Mesenchymal stem cell (in vitro differentiated cells and primary cell): ENCODE measurements around the gene OR10G2.
A peak's percentile ranks its signal among the peaks of the same experiment; 100 is the strongest.
"Not testable (repeated sequence)": the region's sequence is repeated elsewhere in the genome, so short reads cannot be mapped to it uniquely, and the experiment has no call there.

Experiments
- DNase-seq: peaks from one replicate; pipeline ENCODE4 v3.0.0-alpha.2; 2013
- H2AFZ ChIP-seq: one replicate; pipeline ENCODE4 v1.6.1; 2013; ENCODE audit warnings: low read depth, mild to moderate bottlenecking, control low read depth, inconsistent platforms, low read length, moderate library complexity
- H2AK5ac ChIP-seq: 2 replicates; pipeline ENCODE4 v1.6.1; 2013; ENCODE audit warnings: low read length, moderate library complexity, mild to moderate bottlenecking, inconsistent platforms; ENCODE audit not compliant: severe bottlenecking
- H2BK120ac ChIP-seq: one replicate; pipeline ENCODE4 v1.6.1; 2013; ENCODE audit warnings: low read depth, mild to moderate bottlenecking, inconsistent platforms, low read length, moderate library complexity
- H2BK12ac ChIP-seq, 2 experiments: one replicate each; pipeline ENCODE4 v1.6.1; 2013; ENCODE audit warnings: inconsistent platforms in 2 of 2, low read length in 2 of 2, mild to moderate bottlenecking in 2 of 2, moderate library complexity in 2 of 2, control low read depth in 1 of 2
- H2BK15ac ChIP-seq: one replicate; pipeline ENCODE4 v1.6.1; 2013; ENCODE audit warnings: mild to moderate bottlenecking, low read depth, inconsistent platforms; ENCODE audit not compliant: poor library complexity, severe bottlenecking
- H2BK5ac ChIP-seq: 2 replicates; pipeline ENCODE4 v1.6.1; 2013; ENCODE audit warnings: low read depth, mild to moderate bottlenecking, low read length, control low read depth, inconsistent platforms; ENCODE audit not compliant: poor library complexity, severe bottlenecking
- H3K14ac ChIP-seq, 2 experiments: one replicate each; pipeline ENCODE4 v1.6.1; 2013; ENCODE audit warnings: inconsistent platforms in 2 of 2, low read length in 2 of 2, control low read depth in 1 of 2, mild to moderate bottlenecking in 1 of 2, moderate library complexity in 1 of 2
- H3K18ac ChIP-seq, 2 experiments: one replicate each; pipeline ENCODE4 v1.6.1; 2013; ENCODE audit warnings: inconsistent platforms in 2 of 2, low read length in 2 of 2, control low read depth in 1 of 2, low read depth in 1 of 2, mild to moderate bottlenecking in 1 of 2
- H3K23ac ChIP-seq, 2 experiments: one replicate each; pipeline ENCODE4 v1.6.1; 2013; ENCODE audit warnings: inconsistent platforms in 2 of 2, low read length in 2 of 2, mild to moderate bottlenecking in 2 of 2, moderate library complexity in 2 of 2, control low read depth in 1 of 2
- H3K27ac ChIP-seq: 2 replicates; pipeline ENCODE4 v1.5.1; 2013; ENCODE audit warnings: mild to moderate bottlenecking, moderate library complexity, low read length, control low read depth, inconsistent platforms; ENCODE audit not compliant: poor library complexity, severe bottlenecking
- H3K27me3 ChIP-seq, 2 experiments: 2 replicates each; pipeline versions ENCODE4 v1.6.1 to v1.7.0; 2013; ENCODE audit warnings: low read length in 2 of 2, mild to moderate bottlenecking in 2 of 2, moderate library complexity in 2 of 2, control low read depth in 1 of 2, inconsistent platforms in 1 of 2; ENCODE audit not compliant: control insufficient read depth in 1 of 2, insufficient read depth in 1 of 2
- H3K36me3 ChIP-seq, 2 experiments: 2 replicates each; pipeline versions ENCODE4 v1.6.1 to v1.7.0; 2013; ENCODE audit warnings: low read length in 2 of 2, control low read depth in 1 of 2, inconsistent platforms in 1 of 2, low read depth in 1 of 2, mild to moderate bottlenecking in 1 of 2; ENCODE audit not compliant: insufficient read depth in 2 of 2, control insufficient read depth in 1 of 2
- H3K4ac ChIP-seq, 2 experiments: one replicate each; pipeline ENCODE4 v1.6.1; 2013; ENCODE audit warnings: inconsistent platforms in 2 of 2, low read length in 2 of 2, mild to moderate bottlenecking in 2 of 2, moderate library complexity in 2 of 2, control low read depth in 1 of 2, low read depth in 1 of 2
- H3K4me1 ChIP-seq: 2 replicates; pipeline ENCODE4 v1.6.1; 2013; ENCODE audit warnings: low read depth, low read length, control low read depth; ENCODE audit not compliant: control insufficient read depth, insufficient read depth
- H3K4me2 ChIP-seq: 2 replicates; pipeline ENCODE4 v1.6.1; 2013; ENCODE audit warnings: low read length, mild to moderate bottlenecking, inconsistent platforms; ENCODE audit not compliant: poor library complexity, severe bottlenecking
- H3K4me3 ChIP-seq, 2 experiments: 2 replicates each; pipeline versions ENCODE4 v1.5.1 to v1.7.0; 2013; ENCODE audit warnings: low read length in 2 of 2, mild to moderate bottlenecking in 2 of 2, control low read depth in 1 of 2, low read depth in 1 of 2; ENCODE audit not compliant: insufficient read depth in 1 of 2
- H3K79me1 ChIP-seq: replicated peaks from 2 replicates; pipeline ENCODE4 v1.6.1; 2013; ENCODE audit warnings: mild to moderate bottlenecking, control low read depth, low read length, inconsistent platforms; ENCODE audit not compliant: poor library complexity, severe bottlenecking
- H3K9ac ChIP-seq: 2 replicates; pipeline ENCODE4 v1.7.0; 2013; ENCODE audit warnings: mild to moderate bottlenecking, low read length, moderate library complexity
- H3K9me3 ChIP-seq: 2 replicates; pipeline ENCODE4 v1.7.0; 2013; ENCODE audit warnings: mild to moderate bottlenecking, low read length; ENCODE audit not compliant: control insufficient read depth
- H4K8ac ChIP-seq: one replicate; pipeline ENCODE4 v1.6.1; 2013; ENCODE audit warnings: inconsistent platforms, mild to moderate bottlenecking, low read length, moderate library complexity
- H4K91ac ChIP-seq: one replicate; pipeline ENCODE4 v1.6.1; 2013; ENCODE audit warnings: mild to moderate bottlenecking, low read length, inconsistent platforms
- WGBS: methylation state at CpG from one replicate; pipeline ENCODE4 v1.1.7; 2013; ENCODE audit warnings: mixed read lengths; 5-methylcytosine and 5-hydroxymethylcytosine counted together

The OR10G2 gene

DNA sequence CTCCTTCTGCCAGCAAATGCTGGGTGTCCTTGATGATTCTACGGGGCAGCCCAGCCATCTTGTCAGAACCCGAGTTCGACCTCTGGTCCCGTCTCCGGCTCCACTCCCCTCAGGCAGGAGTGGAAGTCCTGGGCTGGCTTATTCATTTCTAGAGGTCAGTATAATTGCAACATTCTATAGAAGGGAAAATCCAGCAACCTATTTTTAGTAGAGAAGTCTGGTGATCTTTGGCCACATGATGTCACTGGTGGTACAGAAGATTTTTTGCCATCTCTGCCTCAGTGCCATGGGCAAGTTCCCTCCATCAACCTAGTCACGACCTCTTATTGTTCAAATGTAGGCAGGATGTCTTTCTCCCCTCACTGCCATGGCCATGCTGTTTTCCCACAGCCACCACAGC lies 22.4 kb downstream of the OR10G2 start:
- Histone ChIP-seq H3K18ac (no peak overlapping the region), H3K36me3 (no peaks in the 10 kb centered on the region), H3K27me3 (no peaks in the 10 kb centered on the region), H2AFZ (no peak overlapping the region), H4K91ac (no peak overlapping the region), H2BK15ac (no peak overlapping the region), H3K4me2 (no peak overlapping the region), H3K27ac (no peak overlapping the region), H3K4ac (no peak overlapping the region), H3K23ac (no peak overlapping the region), H3K79me1 (no peaks in the 10 kb centered on the region), H3K14ac (no peak overlapping the region), H3K4me1 (no peaks in the 10 kb centered on the region), H2BK5ac (no peak overlapping the region), H4K8ac (no peak overlapping the region), H2BK12ac (no peak overlapping the region), H3K9ac (no peak overlapping the region), H3K9me3 (no peaks in the 10 kb centered on the region), H2AK5ac (no peak overlapping the region), H2BK120ac (no peak overlapping the region), H3K4me3 (no peak overlapping the region)
- DNase-seq, result peak; percentile 17
- 75% methylated on average over 4 of the region's 6 CpGs for WGBS

GRCh38 chr14:21602181-21602580 lies 32.6 kb downstream of the OR10G2 start:
- not testable (repeated sequence) for H2BK120ac ChIP-seq, H3K4me2 ChIP-seq

DNA sequence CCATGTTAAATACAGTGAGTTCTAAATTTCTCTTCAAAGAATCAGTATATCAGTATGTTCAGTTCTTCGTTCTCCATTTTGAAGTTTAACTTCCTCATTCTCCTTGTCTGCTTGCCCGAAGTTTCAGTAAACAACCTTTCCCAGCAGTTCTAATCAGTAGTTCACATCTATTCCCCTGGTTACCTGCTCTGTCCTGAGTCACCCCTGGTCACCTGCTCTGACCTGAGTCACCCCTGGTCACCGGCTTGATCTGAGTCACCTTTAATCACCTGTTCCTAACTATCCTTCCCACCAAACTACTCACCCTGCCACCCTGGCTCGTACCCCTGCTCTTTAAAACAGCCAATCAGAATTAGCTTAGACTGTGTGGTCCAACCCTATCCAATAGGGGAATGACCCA lies 45.4 kb downstream of the OR10G2 start:
- Histone ChIP-seq H3K23ac (no peak overlapping the region), H3K27ac (no peak overlapping the region), H3K4me1 (no peaks in the 10 kb centered on the region), H2BK120ac (no peak overlapping the region), H3K18ac (no peak overlapping the region), H4K8ac (no peak overlapping the region), H3K79me1 (no peaks in the 10 kb centered on the region), H2BK12ac (no peak overlapping the region), H2AFZ (no peak overlapping the region), H3K4me2 (no peak overlapping the region), H3K14ac (no peak overlapping the region), H2BK15ac (no peak overlapping the region), H2BK5ac (no peak overlapping the region), H4K91ac (no peak overlapping the region), H3K36me3 (no peaks in the 10 kb centered on the region), H3K4ac (no peak overlapping the region), H2AK5ac (no peak overlapping the region), H3K27me3 (no peaks in the 10 kb centered on the region), H3K9ac (no peak overlapping the region), H3K9me3 (peaks cover 21% of the 10 kb centered on the region), H3K4me3 (no peak overlapping the region)
- WGBS, result 79% methylated on average over 4 of the region's 4 CpGs
- DNase-seq, result no peak

More at GRCh38 chr14:21602181-21602580, 32.6 kb downstream of the OR10G2 start:
- H2AK5ac ChIP-seq, H3K9me3 ChIP-seq, H3K18ac ChIP-seq, H2BK12ac ChIP-seq, H3K9ac ChIP-seq, H3K27me3 ChIP-seq, H3K27ac ChIP-seq, H3K4me1 ChIP-seq, H4K8ac ChIP-seq, H3K4ac ChIP-seq, DNase-seq, H4K91ac ChIP-seq, H3K14ac ChIP-seq, H2BK15ac ChIP-seq, H3K4me3 ChIP-seq, H3K23ac ChIP-seq, H2BK5ac ChIP-seq, H3K79me1 ChIP-seq, H3K36me3 ChIP-seq: not testable (repeated sequence)
- peak overlapping the region; percentile 27 for H2AFZ ChIP-seq
- 92% methylated on average over 5 of the region's 8 CpGs for WGBS
